Activated naive CD4-positive, alpha-beta T cell treated with Interleukin-2 at 50 U/mL for 16 hours (primary cell): Measurements from ENCODE around the gene RGS11.

Experiments
- DNase-seq: peaks from one replicate; pipeline ENCODE4 v3.0.0-alpha.2; 2020

The RGS11 gene

DNA sequence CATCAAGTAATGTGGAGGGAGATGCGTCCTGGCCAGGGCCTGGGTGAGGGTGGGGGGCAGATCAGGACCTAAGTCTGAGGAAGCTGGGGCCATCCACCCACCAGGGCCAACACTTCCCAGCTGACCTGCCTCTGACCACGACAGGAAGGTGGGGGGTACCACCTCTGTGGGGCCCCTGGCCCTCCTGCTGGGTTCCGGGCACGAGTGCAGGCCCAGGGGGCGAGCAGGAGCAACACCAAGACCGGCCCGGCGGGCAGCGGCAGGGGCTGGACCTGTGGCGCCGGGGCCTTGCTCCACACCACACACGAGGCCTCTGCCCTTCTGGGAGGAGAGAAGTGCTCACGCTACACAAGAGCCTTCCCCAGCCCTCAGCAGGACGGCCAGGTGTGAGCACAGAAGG is 20.5 kb upstream of the RGS11 start:
- DNase-seq = no peak

DNA sequence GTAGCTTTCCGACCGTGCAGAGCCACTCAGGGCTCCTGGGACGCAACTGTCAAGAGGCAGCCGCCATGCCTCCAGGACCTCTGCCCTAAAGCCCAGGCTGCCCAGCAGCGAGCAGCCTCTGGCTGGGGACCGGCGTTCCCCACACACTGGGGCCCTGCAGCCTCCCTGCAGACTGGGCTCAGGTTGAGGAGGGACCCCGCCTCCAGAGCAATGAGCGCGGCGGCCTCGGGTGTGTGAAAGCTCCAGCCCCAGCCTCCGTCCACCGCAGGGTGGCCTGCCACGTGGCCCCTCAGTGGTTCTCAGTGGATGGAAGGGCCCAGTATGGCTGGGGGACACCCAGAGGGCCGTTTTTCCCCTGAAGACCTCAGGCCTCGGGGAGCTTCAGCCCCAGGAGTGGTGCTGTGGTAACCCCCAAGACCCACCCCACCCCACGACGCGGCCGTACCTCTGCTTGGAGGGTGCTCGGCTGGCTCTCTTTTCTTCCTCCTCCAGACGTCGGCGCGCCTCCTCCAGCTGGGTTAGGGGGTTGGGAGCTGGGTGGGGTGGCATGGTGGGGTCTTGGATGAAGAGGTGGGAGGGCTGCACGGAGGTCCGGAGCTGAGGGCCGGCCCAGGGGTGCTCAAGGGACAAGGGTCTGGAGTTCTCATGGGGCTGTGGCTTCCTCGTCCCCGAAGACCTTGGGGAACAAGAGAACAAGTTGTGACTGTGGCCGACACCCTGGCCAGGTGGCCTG is 17.5 kb upstream of the RGS11 start:
- DNase-seq = no peak

DNA sequence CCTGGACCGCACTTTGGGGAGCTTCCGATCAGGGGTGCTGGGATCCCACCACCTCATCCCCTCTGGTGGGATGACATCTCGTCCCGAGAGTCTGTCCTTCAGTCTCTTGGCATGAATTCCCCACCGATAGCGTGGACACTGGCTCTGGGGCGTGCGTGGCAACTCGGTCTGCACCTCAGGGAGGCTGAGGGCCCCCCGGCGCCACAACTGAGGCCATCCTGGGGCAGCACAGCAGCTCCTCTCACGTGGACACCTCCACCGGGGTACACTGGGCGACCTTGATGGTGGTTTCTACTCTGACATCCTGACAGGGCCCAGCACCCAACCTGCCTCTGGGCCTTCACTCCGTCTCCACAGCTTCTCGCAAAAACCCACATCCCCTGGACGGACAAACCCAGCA is 15.8 kb upstream of the RGS11 start:
- DNase-seq = no peak

DNA sequence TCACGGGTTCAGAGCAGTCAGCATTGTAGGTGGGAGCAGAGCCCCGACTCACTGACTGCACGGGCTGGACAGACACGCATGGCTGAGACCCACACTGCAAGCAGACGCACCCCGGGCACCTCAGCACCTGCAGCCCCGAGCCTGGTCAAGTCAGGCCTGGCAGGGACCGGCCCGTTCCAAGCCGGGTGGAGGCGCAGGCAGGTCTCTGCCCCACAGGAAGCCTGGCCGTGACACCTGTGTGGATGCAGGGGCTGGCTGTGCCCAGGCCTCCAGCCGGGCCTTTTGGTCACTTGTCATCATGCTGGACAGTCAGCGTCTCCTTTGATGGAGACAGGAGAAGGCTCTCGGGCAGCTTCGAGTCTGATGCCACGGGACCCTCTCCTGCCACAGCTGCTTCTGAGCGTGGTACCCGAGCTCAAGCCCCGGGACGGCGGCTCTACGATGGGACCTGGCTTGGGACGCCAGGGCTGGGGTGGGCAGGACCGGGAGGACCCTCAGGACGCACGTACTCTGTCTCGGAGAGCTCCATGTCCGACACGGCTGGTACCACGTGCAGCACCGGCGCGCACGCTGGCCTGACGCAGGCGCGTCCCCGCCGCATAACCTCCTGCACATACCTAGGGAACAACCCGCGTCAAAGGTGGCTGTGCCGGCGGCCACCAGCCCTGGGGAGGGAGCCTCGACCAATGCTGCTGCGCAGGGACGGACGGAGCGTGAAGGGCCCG is 15.1 kb upstream of the RGS11 start:
- no peak for DNase-seq

DNA sequence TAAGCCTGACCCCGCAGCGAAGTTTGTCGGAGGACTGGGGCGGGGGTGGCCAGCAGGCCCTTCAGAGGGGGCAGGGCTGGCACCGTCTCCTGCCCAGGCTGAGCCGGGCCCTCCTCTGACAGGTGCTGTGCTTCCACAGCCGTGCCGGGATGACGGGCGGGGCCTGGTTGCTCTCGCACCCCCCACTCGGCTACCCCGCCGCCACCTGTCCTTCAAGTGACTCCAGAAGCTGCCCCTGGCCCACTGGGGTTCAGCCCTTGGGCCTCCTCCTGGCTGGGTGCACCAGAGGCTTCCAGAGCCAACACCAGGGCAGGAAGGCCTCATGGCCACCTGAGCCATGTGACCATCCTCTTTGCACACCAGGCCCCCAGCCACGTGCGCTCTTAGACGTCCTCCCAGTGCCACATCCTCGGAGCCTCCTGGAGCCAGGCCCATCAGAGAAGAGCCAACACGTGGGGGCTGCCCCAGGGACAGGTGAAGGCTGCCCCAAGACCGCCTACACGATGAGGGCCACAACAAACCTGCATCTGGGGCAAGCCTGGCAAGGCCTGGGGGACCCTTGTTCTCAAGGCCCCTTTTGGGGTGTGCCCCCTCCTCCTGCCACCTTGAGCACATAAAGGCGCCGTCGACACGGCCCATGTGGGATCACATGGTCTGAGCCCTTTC is 14.4 kb upstream of the RGS11 start:
- no peak for DNase-seq

DNA sequence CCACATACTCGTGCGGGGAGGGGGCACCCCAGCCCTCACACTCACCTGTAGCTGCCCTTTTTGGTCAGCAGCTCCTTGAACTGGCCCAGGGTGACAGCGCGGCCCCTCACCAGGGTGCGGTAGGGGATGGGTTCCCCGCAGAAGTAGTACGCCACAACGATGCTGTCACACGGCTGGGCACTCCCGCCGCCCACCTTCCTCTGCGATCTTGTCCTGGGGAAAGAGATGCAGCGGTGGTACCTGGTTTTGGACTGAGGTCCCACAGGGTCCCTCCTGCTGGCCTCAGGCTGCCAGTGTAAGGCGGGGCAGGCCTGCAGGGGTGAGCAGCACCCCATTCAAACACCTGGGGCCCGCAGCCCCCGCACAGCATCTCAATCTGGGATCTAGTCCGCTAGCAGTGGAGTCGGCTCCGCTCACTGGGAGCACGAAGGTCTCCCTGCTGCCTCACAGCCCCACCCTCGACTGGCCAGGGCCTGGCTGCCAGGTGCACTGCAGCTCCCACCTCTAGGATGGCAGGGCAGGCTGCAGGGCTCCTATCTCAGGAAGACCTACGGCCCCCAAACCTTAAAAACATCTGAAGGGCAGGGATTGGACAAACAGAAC is 13.8 kb upstream of the RGS11 start:
- no peak for DNase-seq

DNA sequence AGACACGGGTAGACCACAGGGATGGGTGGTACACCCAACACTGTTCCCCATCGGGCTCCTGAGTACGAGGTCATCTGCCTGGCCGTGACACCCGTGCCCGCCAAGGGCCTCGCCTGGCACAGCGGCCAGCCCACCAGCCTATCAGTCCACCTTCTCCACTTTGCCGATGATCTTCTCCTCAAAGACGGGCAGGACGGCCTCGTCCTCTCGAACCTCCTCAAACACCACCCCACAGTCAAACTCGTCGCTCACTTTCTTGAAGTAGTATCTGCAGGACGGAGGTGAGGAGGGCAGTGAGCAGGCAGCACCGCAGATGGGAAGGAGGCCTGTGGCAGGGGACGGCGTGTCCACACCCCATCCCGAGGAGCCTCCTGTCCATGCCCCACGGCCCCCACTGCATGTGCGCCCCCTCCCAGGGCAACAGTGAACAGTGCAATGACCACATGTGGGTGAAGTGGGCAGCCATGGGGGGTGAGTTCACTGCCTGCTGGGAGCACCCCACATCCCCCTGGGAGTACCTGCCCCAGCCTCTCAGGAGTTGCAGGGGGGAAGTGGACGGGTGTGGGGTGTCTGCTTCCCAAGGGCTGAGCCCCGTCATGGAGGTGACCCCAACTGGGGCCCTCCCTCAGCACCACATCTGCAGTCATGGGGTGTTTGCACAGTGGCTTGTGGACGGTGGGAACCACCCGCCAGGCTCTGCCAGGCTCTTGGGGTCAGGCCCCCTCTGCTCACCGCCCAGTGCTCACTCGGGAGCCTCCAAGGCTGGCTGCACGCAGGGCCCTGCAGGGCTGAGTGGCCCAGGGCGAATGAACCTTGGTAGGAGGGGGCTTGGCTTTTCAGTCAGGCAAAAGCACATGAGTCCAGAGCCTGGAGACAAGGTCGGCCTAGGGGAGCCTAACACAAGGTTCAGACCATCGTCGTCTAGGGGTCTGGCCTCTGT is 12.5 kb upstream of the RGS11 start:
- DNase-seq = no peak

DNA sequence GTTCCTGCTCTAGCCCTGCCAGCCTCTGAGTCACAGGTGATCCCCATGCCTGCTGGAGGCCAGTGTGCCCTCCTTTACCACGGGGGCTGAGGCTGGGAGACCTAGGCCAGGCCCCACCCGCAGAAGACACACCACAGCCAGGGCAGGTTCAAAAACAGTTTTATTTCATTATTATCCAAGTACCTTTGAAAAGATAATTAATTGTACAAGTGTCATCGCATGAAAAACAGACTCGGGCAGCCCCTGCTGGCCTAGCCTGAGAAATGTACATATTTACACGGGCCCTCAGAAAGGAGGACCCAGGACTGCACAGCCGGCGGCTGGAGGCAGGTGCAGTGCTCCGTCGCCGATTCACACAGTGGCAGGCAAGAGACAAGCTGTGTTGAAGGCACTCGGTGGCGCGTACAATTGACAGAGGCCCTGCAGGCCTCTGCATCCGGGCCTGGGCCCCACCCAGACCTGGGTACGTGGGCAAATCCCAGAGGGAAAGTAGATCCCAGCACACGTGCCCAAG is 11.6 kb upstream of the RGS11 start:
- DNase-seq = no peak

DNA sequence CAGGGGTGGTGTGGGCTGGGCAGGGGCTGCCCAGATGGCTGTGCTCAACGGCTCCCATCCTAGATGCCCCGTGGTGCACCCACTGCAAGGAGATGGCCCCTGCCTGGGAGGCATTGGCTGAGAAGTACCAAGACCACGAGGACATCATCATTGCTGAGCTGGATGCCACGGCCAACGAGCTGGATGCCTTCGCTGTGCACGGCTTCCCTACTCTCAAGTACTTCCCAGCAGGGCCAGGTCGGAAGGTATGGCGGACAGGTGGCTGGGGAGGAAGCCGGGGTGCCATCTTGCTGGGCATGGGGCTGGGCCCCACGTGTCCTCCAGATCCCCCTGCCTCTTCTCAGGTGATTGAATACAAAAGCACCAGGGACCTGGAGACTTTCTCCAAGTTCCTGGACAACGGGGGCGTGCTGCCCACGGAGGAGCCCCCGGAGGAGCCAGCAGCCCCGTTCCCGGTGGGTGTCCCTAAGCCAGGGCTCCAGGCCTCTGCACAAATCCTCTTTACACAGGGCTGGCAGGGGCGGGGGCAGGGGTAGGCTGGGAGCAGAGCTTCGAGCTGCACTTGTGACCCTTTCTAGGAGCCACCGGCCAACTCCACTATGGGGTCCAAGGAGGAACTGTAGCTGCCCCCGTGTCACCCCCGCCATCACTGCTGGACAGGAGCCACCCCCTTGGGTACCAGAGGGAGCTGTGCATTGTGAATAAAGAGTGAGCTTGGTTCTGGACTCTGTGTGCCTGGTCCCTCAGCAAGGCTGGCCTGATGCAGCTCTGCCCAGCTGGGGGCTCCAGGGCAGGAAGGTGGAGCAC is 10.9 kb upstream of the RGS11 start:
- DNase-seq = no peak

DNA sequence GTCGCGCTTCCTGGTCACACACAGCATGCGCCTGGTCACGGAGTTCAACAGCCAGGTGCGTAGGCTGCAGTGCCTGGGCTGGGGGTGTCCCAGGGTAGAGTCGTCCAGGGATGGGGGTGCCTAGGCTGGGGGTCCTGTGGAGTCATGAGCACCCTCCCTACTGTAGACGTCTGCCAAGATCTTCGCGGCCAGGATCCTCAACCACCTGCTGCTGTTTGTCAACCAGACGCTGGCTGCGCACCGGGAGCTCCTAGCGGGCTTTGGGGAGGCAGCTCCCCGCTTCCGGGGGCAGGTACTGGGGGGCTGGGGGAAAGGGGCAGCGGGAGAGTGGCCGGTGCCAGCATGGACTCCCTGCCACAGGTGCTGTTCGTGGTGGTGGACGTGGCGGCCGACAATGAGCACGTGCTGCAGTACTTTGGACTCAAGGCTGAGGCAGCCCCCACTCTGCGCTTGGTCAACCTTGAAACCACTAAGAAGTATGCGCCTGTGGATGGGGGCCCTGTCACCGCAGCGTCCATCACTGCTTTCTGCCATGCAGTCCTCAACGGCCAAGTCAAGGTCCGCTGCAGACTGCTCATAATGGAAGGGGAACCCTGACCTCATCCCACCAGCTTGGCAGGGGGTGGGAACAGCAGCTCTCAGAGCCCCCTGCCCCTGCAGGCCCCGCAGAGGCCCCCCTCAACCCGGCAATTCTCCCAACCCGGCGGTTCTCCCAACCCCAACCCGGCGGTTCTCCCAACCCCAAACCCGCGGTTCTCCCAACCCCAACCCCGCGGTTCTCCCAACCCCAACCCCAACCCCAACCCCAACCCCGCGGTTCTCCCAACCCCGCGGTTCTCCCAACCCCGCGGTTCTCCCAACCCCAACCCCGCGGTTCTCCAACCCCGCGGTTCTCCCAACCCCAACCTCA is 9.7 kb upstream of the RGS11 start:
- DNase-seq = no peak

DNA sequence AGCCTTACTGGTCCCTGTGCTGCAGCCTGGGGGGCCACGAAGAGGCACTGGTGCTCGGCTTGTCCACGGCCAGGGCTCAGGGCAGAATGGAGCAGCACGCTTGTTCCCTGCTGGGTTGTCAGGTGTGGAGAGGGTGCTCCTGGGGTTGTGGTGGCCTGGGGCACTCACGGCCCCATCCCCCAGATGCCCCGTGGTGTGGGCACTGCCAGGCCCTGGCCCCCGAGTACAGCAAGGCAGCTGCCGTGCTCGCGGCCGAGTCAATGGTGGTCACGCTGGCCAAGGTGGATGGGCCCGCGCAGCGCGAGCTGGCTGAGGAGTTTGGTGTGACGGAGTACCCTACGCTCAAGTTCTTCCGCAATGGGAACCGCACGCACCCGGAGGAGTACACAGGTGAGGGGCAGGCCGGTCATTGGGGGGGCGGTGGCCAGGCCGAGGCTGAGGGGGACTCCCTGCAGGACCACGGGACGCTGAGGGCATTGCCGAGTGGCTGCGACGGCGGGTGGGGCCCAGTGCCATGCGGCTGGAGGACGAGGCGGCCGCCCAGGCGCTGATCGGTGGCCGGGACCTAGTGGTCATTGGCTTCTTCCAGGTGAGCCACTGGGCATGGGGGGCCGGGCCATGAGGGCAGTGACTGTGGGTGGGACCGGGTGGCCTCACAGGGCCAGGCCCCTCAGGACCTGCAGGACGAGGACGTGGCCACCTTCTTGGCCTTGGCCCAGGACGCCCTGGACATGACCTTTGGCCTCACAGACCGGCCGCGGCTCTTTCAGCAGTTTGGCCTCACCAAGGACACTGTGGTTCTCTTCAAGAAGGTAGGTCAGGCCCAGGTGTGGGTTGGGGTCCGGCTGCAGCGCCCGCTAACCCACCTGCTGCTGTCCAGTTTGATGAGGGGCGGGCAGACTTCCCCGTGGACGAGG is 8.7 kb upstream of the RGS11 start:
- DNase-seq = no peak

DNA sequence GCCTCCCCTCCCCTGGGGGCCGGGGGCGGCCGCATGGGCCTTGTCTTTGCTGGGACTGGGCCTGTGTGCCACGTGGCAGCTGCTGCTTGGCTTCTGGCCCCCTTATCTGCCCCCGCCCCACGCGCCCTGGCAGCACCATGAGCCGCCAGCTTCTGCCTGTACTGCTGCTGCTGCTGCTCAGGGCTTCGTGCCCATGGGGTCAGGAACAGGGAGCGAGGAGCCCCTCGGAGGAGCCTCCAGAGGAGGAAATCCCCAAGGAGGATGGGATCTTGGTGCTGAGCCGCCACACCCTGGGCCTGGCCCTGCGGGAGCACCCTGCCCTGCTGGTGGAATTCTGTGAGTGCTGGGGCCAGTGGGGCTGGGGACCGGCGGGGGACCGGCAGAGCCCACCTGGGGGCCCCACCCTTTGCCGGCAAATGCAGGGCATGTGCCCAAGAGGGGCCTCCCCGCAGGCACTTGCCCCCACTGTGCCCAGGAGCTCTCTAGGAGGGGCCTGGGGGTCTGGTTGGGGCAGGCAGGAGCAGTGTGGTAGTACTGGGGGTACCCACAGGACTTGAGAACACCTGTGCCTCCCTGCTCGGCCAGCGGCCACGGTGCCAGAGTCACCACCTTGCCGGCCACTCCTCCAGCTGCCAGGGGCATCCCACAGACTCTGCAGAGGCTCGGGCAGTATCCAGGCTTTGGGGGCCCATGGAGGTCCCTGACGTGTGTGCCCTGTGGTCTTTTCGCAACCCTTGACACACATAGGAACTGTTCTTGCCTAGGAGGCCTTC is 7.5 kb upstream of the RGS11 start, which contains the start of gene PDIA2:
Gene PDIA2 (plus strand): TSS at position 132 of the 773 bp plus-strand sequence. CDS start 6 bp downstream, at position 138.
- DNase-seq = no peak

DNA sequence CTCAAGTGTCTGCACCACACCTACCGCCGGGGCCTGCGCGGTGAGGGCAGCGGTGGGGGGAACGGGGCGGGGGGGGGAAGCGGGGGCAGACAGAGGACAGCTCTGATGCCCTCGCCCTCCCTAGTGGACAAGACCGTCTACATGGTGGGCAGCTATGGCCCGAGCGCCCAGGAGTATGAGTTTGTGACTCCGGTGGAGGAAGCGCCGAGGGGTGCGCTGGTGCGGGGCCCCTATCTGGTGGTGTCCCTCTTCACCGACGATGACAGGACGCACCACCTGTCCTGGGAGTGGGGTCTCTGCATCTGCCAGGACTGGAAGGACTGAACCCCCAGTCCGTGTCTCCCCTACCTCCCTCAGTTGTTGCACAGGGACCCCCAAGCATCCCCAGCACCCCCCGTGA is 6.7 kb upstream of the RGS11 start:
- no peak for DNase-seq

DNA sequence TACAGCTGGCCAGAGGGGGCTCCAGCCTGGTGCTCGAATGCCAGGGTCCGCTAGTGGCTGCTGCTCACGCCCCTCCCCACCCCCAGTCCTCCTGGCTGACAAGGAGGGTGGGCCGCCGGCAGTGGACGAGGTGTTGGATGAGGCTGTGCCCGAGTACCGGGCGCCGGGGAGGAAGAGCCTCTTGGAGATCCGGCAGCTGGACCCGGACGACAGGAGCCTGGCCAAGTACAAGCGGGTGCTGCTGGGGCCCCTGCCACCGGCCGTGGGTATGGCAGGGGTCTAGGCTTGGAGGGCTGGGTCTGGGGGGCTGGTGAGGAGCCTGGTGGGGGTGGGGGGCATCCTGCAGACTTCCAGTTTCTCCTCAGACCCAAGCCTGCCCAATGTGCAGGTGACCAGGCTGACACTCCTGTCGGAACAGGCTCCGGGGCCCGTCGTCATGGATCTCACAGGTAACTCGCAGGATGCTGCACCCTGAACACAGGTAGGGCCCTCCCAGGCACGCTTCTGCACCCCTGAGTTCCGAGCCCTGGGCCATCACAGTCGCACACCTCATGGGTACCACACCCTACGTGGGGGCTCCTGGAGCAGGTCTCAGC is 6.0 kb upstream of the RGS11 start:
- DNase-seq = no peak

DNA sequence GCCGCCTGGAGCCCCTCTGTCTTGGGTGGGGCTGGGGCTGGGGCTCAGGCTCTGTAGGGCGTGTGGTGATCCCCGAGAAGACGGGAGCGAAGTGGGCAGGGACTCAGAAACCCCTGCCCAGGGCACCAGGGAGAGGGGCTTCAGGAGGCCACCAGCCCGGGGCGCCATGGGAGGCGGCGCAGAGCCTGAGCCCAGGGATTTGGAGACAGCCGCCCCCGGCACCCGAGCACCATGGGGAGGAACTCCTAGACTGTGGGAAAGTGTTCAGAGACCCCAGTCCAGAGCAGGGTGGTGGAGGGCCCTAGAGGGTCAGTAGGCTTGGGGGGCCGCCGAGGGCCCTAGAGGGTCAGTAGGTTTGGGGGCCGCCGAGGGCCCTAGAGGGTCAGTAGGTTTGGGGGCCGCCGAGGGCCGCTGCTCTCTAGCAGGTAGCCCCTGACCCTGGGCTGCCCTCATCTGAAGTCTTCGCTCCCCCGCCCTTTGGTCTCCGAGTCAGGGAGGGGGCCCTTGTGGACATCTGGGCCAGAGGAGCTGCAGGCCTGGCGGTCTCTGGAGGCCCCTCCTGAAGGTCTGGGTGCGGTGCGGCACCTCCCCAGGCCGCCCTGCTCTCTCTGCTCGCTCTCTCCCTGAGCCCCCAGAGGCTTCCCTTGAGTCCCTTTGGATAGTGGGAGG is 5.4 kb upstream of the RGS11 start:
- no peak for DNase-seq

DNA sequence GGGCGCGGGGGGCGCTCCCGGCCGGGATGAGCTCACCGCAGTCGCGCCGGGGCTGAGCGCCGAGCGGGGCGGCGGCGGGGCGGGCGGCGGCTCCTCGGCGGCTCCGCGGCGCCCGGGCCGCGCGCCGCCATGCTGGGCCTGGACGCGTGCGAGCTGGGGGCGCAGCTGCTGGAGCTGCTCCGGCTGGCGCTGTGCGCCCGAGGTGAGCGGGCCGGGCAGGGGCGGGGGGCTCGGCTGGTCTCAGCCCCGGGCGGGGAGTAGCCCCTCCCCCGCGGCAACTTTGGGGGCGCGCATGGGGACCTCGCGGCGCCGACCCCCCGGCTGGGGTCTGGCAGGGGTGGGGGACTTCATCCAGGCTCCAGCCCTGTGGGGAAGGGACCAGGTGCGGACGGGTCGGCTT is 4.8 kb upstream of the RGS11 start, which contains the start of gene ARHGDIG:
Gene ARHGDIG (plus strand): TSS at position 40 of the 400 bp plus-strand sequence. CDS start 90 bp downstream, at position 130.
- DNase-seq = no peak

DNA sequence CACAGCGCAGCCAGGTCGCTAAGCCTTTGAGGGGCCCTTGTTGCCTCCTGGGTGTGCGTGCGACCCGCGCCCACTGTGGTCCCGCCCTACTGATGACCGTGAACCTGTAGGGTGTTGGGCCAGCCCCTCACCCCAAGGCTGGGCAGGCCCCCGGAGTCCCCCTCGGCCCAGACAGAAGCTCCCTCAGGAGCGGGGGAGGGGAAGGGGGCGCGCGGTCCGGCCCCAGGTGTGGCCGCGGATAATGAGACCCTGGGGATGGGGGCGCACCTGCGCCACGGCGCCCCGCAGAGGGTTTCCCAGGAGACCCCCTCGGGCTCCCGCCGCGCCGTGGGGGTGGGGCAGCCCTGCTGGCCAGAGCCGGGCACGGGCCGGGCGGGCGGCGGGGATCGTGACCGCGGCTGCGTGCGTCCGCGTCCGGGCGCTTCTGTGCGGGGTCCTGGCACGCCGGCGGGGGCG is 4.3 kb upstream of the RGS11 start:
- no peak for DNase-seq
